Osteoblast (primary cell): ENCODE results near the gene KRTAP5-6. TPM values are rescaled to one million over a fixed set of nuclear protein-coding genes. Genes with fewer than 3 reads are reported as not detected.
"Not testable (repeated sequence)": the region's sequence is repeated elsewhere in the genome, so short reads cannot be mapped to it uniquely, and the experiment has no call there.

ENCODE experiments used
- DNase-seq: peaks from one replicate; pipeline ENCODE4 v3.0.0; 2011; ENCODE audit warnings: low spot score, mixed read lengths; ENCODE audit not compliant: insufficient read length; ENCODE audit errors: missing footprints
- H2AFZ ChIP-seq: 2 replicates; pipeline ENCODE4 v1.6.0; 2011; ENCODE audit warnings: mild to moderate bottlenecking, low read length
- H3K27ac ChIP-seq: 2 replicates; pipeline ENCODE4 v1.5.1; 2011; ENCODE audit warnings: mild to moderate bottlenecking, low read depth, low read length, moderate library complexity
- H3K27me3 ChIP-seq: 2 replicates; pipeline ENCODE4 v1.6.0; 2012; ENCODE audit warnings: mild to moderate bottlenecking, control low read depth, inconsistent platforms, low read length, moderate library complexity; ENCODE audit not compliant: insufficient read depth
- H3K36me3 ChIP-seq: 2 replicates; pipeline ENCODE4 v1.5.1; 2011; ENCODE audit warnings: mild to moderate bottlenecking, low read length, control low read depth, moderate library complexity; ENCODE audit not compliant: insufficient read depth
- H3K4me1 ChIP-seq: 2 replicates; pipeline ENCODE4 v1.5.1; 2011; ENCODE audit warnings: mild to moderate bottlenecking, low read length, control low read depth, moderate library complexity; ENCODE audit not compliant: insufficient read depth
- H3K4me2 ChIP-seq: 2 replicates; pipeline ENCODE4 v1.6.0; 2011; ENCODE audit warnings: mild to moderate bottlenecking, low read length; ENCODE audit not compliant: insufficient read depth
- H3K4me3 ChIP-seq: fragments of 200-600 bp; sonication (generic); 3 replicates; pipeline ENCODE4 v1.5.1; 2012; ENCODE audit warnings: mild to moderate bottlenecking, low read length, inconsistent platforms; ENCODE audit not compliant: insufficient read depth
- H3K79me2 ChIP-seq: 2 replicates; pipeline ENCODE4 v1.6.0; 2012; ENCODE audit warnings: mild to moderate bottlenecking, low read length, control low read depth, inconsistent platforms; ENCODE audit not compliant: insufficient read depth
- H3K9me3 ChIP-seq: 2 replicates; pipeline ENCODE4 v1.5.1; 2011; ENCODE audit warnings: low read depth, low read length, control low read depth
- H4K20me1 ChIP-seq: 2 replicates; pipeline ENCODE4 v1.6.0; 2012; ENCODE audit warnings: mild to moderate bottlenecking, low read length, control low read depth; ENCODE audit not compliant: insufficient read depth
- total RNA-seq: library from RNA; depleted of rRNA; stranded (reverse); fragments of >200 nt; gene quantifications from 2 replicates; pipeline ENCODE4 v1.2.3, GENCODE V29; 2012
- TF ChIP-seq, protein P1 (sequence below): IDR thresholded peaks from 2 replicates; pipeline ENCODE4 v1.5.1; 2011; ENCODE audit warnings: mild to moderate bottlenecking, low read depth, low read length, moderate library complexity; ENCODE audit errors: extremely low read depth

KRTAP5-6 gene
- total RNA-seq, 1 donor, result not detected

DNA sequence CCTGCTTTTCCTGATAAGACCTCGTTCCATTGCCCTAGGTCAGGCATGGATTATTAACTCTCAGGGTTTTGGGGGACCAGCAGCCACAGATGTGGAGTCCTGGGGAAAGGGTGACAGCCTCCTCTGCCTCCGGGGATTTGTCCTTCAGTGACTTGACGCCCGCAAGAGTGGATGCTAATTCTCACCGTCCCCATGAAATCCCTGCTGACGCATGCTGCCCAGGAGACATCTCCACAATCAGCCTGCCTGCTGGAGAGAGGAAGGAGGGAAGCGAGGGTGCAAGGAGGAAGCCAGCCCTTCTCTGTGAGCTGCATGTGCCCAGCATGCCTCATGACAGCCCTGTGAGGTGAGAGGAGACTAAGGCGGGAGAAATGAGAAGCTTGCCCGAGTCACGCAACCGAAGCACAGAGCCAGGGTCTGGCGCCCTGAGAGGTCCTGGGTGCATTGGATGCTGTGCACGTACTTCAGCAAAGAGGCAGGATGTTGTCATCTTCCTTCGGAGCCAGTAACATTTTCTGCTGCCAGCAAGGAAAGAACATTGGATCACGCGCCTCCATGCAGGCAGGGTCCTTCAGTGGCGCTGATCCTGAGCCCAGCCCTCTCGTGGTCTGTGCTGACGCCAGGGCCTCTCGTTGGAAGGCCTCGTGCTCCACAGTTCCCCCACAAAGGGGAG, 27.3 kb upstream of the KRTAP5-6 start:
- H4K20me1 ChIP-seq, result no peaks in the 10 kb centered on the region
- no peak overlapping the region for H3K4me2 ChIP-seq
- no peak overlapping the region for H3K27ac ChIP-seq
- peak; percentile 64 for DNase-seq
- no peak overlapping the region for H2AFZ ChIP-seq
- no peaks in the 10 kb centered on the region for H3K9me3 ChIP-seq
- H3K27me3 ChIP-seq, result peaks cover 51% of the 10 kb centered on the region
- H3K4me1 ChIP-seq, result no peaks in the 10 kb centered on the region
- H3K36me3 ChIP-seq, result no peaks in the 10 kb centered on the region
- H3K79me2 ChIP-seq, result no peaks in the 10 kb centered on the region
- TF ChIP-seq, protein P1, sequence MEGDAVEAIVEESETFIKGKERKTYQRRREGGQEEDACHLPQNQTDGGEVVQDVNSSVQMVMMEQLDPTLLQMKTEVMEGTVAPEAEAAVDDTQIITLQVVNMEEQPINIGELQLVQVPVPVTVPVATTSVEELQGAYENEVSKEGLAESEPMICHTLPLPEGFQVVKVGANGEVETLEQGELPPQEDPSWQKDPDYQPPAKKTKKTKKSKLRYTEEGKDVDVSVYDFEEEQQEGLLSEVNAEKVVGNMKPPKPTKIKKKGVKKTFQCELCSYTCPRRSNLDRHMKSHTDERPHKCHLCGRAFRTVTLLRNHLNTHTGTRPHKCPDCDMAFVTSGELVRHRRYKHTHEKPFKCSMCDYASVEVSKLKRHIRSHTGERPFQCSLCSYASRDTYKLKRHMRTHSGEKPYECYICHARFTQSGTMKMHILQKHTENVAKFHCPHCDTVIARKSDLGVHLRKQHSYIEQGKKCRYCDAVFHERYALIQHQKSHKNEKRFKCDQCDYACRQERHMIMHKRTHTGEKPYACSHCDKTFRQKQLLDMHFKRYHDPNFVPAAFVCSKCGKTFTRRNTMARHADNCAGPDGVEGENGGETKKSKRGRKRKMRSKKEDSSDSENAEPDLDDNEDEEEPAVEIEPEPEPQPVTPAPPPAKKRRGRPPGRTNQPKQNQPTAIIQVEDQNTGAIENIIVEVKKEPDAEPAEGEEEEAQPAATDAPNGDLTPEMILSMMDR, result no peak
- H3K4me3 ChIP-seq, result no peak overlapping the region

DNA sequence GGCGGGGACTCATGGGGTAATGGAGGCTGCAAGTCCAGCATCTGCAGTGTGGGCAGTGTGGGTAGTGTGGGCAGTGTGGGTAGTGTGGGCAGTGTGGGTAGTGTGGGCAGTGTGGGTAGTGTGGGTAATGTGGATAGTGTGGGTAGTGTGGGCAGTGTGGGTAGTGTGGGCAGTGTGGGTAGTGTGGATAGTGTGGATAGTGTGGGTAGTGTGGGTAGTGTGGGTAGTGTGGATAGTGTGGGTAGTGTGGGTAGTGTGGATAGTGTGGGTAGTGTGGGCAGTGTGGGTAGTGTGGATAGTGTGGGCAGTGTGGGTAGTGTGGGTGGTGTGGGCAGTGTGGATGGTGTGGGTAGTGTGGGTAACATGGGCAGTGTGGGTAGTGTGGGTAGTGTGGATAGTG, 26.5 kb upstream of the KRTAP5-6 start:
- not testable (repeated sequence) for H3K79me2 ChIP-seq, H3K4me1 ChIP-seq, H2AFZ ChIP-seq, H3K36me3 ChIP-seq, H3K4me3 ChIP-seq, H3K9me3 ChIP-seq, DNase-seq, H4K20me1 ChIP-seq, H3K27ac ChIP-seq, H3K4me2 ChIP-seq
- H3K27me3 ChIP-seq, result peaks cover 58% of the 10 kb centered on the region

DNA sequence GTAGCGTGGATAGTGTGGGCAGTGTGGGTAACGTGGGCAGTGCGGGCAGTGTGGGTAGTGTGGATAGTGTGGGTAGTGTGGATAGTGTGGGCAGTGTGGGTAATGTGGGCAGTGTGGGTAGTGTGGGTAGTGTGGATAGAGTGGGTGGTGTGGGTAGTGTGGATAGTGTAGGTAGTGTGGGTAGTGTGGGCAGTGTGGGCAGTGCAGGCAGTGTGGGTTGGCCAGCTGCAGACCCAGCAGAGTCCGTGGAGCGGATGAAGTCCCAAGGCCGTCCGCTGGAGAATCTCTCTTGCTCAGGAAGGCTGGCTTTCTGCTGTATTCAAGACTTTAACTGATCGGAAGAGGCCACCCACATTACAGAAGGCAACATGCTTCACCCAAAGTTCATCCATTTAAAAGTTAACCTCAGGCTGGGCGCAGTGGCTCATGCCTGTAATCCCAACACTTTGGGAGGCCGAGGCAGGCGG, 26.1 kb upstream of the KRTAP5-6 start:
- Histone ChIP-seq H3K4me2 (no peak overlapping the region), H3K36me3 (no peaks in the 10 kb centered on the region), H3K27ac (no peak overlapping the region), H3K9me3 (no peaks in the 10 kb centered on the region), H4K20me1 (no peaks in the 10 kb centered on the region), H2AFZ (no peak overlapping the region), H3K4me1 (no peaks in the 10 kb centered on the region), H3K27me3 (peaks cover 63% of the 10 kb centered on the region), H3K4me3 (no peak overlapping the region), H3K79me2 (no peaks in the 10 kb centered on the region)
- TF ChIP-seq, protein P1, result no peak
- no peak for DNase-seq

DNA sequence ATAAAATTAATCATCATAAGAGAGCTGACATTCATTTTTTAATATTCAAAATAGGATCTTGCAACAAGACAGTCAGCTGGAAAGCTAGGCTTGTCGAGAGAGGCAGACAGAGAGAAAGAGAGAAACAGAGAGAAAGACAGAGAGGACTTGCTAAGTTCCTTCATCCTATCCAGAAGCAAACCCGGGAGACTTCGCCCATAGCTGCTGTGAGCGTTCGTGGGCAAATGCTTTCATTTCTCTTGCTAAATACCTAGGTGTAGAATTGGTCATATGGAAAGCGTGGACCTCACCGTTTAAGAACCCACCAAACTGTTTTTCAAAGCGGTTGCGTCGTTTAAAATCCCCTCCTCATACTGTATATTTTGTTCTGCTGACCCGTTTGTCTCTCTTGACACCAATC, 25.3 kb upstream of the KRTAP5-6 start:
- TF ChIP-seq, protein P1, result no peak
- H3K79me2 ChIP-seq, result no peaks in the 10 kb centered on the region
- no peak overlapping the region for H3K4me3 ChIP-seq
- H2AFZ ChIP-seq, result no peak overlapping the region
- no peaks in the 10 kb centered on the region for H3K4me1 ChIP-seq
- no peak overlapping the region for H3K27ac ChIP-seq
- no peak for DNase-seq
- no peaks in the 10 kb centered on the region for H3K9me3 ChIP-seq
- peaks cover 70% of the 10 kb centered on the region for H3K27me3 ChIP-seq
- no peaks in the 10 kb centered on the region for H4K20me1 ChIP-seq
- no peak overlapping the region for H3K4me2 ChIP-seq
- no peaks in the 10 kb centered on the region for H3K36me3 ChIP-seq
